PC-3 (cell line): Measurements from ENCODE around the gene EPB41.

Experiments used
- EZH2 ChIP-seq: fragments of 300-600 bp; sonication (generic); IDR thresholded peaks from one replicate; pipeline ENCODE4 v1.6.1; 2017; ENCODE audit warnings: antibody characterized with exemption, mild to moderate bottlenecking, low read length; ENCODE audit not compliant: unreplicated experiment
- TF ChIP-seq, protein P1 (sequence below): fragments of 300-600 bp; sonication (generic); conservative IDR thresholded peaks from 2 replicates; pipeline ENCODE4 v1.5.1; 2017; ENCODE audit warnings: antibody characterized with exemption, low read depth, mild to moderate bottlenecking, low read length

DNA sequence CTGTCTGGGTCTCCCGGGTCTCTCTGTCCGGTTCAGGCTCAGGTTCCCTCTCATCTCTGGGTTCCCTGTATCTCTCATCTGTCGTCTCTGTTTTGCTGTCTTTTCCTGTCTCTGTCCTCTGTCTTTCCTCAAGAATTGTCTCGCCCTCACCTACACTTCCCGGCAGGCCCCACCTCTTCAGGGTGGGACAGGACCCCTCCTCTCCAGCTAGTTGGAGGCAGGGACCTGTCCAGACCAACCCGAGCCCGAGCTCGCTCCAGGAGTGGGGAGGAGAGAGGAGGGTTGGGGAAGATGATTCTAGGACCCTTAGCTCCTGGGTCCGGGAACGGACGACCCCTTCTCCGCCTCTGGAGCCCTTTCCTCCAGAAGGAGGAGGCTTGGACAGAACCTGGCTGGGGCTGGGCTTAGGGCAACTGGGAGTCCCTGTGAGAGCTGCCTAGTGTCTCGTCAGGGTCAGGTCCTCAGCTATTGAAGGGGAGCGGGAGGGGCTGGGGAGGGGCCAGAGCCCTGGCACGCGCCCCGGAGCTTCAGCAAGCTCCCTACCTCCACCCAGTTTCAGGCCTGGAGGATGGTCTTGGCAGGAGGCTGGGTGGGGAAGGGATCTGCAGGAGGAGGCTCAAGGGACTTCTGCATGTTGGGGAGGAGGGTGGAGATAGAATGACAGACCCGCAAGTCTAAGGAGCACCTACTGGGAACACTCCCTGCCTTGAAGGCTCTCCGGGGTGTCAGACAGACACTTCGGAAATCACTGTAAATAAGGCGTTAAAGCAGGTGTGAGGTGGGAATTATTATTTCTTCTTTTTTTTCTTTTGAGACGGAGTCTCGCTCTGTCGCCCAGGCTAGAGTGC lies 26.3 kb upstream of the EPB41 start:
- TF ChIP-seq, protein P1, sequence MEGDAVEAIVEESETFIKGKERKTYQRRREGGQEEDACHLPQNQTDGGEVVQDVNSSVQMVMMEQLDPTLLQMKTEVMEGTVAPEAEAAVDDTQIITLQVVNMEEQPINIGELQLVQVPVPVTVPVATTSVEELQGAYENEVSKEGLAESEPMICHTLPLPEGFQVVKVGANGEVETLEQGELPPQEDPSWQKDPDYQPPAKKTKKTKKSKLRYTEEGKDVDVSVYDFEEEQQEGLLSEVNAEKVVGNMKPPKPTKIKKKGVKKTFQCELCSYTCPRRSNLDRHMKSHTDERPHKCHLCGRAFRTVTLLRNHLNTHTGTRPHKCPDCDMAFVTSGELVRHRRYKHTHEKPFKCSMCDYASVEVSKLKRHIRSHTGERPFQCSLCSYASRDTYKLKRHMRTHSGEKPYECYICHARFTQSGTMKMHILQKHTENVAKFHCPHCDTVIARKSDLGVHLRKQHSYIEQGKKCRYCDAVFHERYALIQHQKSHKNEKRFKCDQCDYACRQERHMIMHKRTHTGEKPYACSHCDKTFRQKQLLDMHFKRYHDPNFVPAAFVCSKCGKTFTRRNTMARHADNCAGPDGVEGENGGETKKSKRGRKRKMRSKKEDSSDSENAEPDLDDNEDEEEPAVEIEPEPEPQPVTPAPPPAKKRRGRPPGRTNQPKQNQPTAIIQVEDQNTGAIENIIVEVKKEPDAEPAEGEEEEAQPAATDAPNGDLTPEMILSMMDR = no peak
- no peak for TF ChIP-seq EZH2
